GM23338 (cell line): Measurements from ENCODE around the gene ZBTB45. TPM values are rescaled to one million over a fixed set of nuclear protein-coding genes. Genes with fewer than 3 reads are reported as not detected.

Source experiments
- ATAC-seq: fragments of 200-7000 bp; cut with Tn5 transposase; 3 replicates; pipeline ENCODE4 v1.9.1; 2020
- DNase-seq: peaks from one replicate; pipeline ENCODE4 v3.0.0-alpha.2; 2015; ENCODE audit warnings: low spot score
- H2AFZ ChIP-seq: fragments of 200-600 bp; sonication (generic); 2 replicates; pipeline ENCODE4 v1.8.0; 2016; ENCODE audit warnings: antibody characterized with exemption, mild to moderate bottlenecking, moderate library complexity
- H3F3A ChIP-seq: fragments of 200-600 bp; sonication (generic); replicated peaks from 2 replicates; pipeline ENCODE4 v1.8.0; 2017; ENCODE audit warnings: antibody characterized with exemption, mixed run types, low read depth
- H3K27ac ChIP-seq: fragments of 200-600 bp; sonication (generic); 2 replicates; pipeline ENCODE4 v1.6.1; 2016; ENCODE audit warnings: low read depth
- H3K27me3 ChIP-seq: fragments of 200-600 bp; sonication (generic); 2 replicates; pipeline ENCODE4 v1.8.0; 2016; ENCODE audit warnings: mild to moderate bottlenecking, mixed run types, moderate library complexity; ENCODE audit not compliant: insufficient read depth
- H3K36me3 ChIP-seq: fragments of 200-600 bp; sonication (generic); 2 replicates; pipeline ENCODE4 v1.8.0; 2016; ENCODE audit warnings: mild to moderate bottlenecking; ENCODE audit not compliant: insufficient read depth
- H3K4me1 ChIP-seq: fragments of 200-600 bp; sonication (generic); 2 replicates; pipeline ENCODE4 v1.8.0; 2016; ENCODE audit warnings: mild to moderate bottlenecking, moderate library complexity; ENCODE audit not compliant: insufficient read depth
- H3K4me2 ChIP-seq: fragments of 200-600 bp; sonication (generic); 2 replicates; pipeline ENCODE4 v1.7.1; 2017; ENCODE audit warnings: mixed run types
- H3K4me3 ChIP-seq: fragments of 200-600 bp; sonication (generic); 2 replicates; pipeline ENCODE4 v1.6.1; 2016; ENCODE audit warnings: mixed run types
- H3K79me2 ChIP-seq: fragments of 200-600 bp; sonication (generic); replicated peaks from 2 replicates; pipeline ENCODE4 v1.8.0; 2017; ENCODE audit warnings: mild to moderate bottlenecking; ENCODE audit not compliant: insufficient read depth
- H3K9me2 ChIP-seq: fragments of 200-600 bp; sonication (generic); 2 replicates; pipeline ENCODE4 v1.8.0; 2017; ENCODE audit not compliant: insufficient read depth
- H4K20me1 ChIP-seq: fragments of 200-600 bp; sonication (generic); replicated peaks from 2 replicates; pipeline ENCODE4 v1.8.0; 2017; ENCODE audit warnings: mild to moderate bottlenecking; ENCODE audit not compliant: insufficient read depth
- H3K27ac Mint-ChIP-seq: 2 replicates; pipeline ENCODE4 v1.8.0; 2020; ENCODE audit warnings: inconsistent platforms, mild to moderate bottlenecking, moderate library complexity, mixed read lengths
- H3K27me3 Mint-ChIP-seq: 3 replicates; pipeline ENCODE4 v1.8.0; 2022; ENCODE audit warnings: low read depth, mild to moderate bottlenecking, moderate library complexity, mixed read lengths, inconsistent platforms; ENCODE audit not compliant: insufficient read depth, poor library complexity
- H3K36me3 Mint-ChIP-seq: 3 replicates; pipeline ENCODE4 v1.8.0; 2021; ENCODE audit warnings: low read depth, mild to moderate bottlenecking, inconsistent platforms, moderate library complexity, mixed read lengths
- H3K4me1 Mint-ChIP-seq: 3 replicates; pipeline ENCODE4 v1.8.0; 2020; ENCODE audit warnings: mild to moderate bottlenecking, inconsistent platforms, mixed read lengths
- H3K4me3 Mint-ChIP-seq: 3 replicates; pipeline ENCODE4 v1.8.0; 2021; ENCODE audit warnings: moderate library complexity, mild to moderate bottlenecking, inconsistent platforms, mixed read lengths
- H3K9me3 Mint-ChIP-seq: 3 replicates; pipeline ENCODE4 v1.8.0; 2020; ENCODE audit warnings: moderate library complexity, mild to moderate bottlenecking, inconsistent platforms, mixed read lengths
- CREB1 ChIP-seq: fragments of 250-450 bp; sonication (Bioruptor Pico); IDR thresholded peaks from 2 replicates; pipeline ENCODE4 v1.5.0; 2020; ENCODE audit warnings: low read depth, mild to moderate bottlenecking, moderate library complexity
- EZH2 ChIP-seq: fragments of 200-600 bp; sonication (generic); IDR thresholded peaks from one replicate; pipeline ENCODE4 v1.8.0; 2017; ENCODE audit warnings: antibody characterized with exemption, mild to moderate bottlenecking, low read depth; ENCODE audit not compliant: unreplicated experiment
- EZH2phosphoT487 ChIP-seq: fragments of 200-600 bp; sonication (generic); IDR thresholded peaks from one replicate; pipeline ENCODE4 v1.8.1; 2018; ENCODE audit warnings: antibody characterized with exemption; ENCODE audit not compliant: unreplicated experiment
- JUNB ChIP-seq: IDR thresholded peaks from one replicate; pipeline ENCODE4 v1.6.1; 2016; ENCODE audit warnings: antibody characterized with exemption; ENCODE audit not compliant: unreplicated experiment
- NANOG ChIP-seq: IDR thresholded peaks from 2 replicates; pipeline ENCODE4 v1.6.1; 2016; ENCODE audit warnings: antibody characterized with exemption, borderline replicate concordance
- POLR2AphosphoS5 ChIP-seq: IDR thresholded peaks from 2 replicates; pipeline ENCODE4 v1.6.1; 2016; ENCODE audit warnings: antibody characterized with exemption, low read depth
- STAT1 ChIP-seq: IDR thresholded peaks from one replicate; pipeline ENCODE4 v1.6.1; 2016; ENCODE audit warnings: antibody characterized with exemption; ENCODE audit not compliant: unreplicated experiment
- ZNF114 ChIP-seq: fragments of 250-450 bp; sonication (Bioruptor Pico); IDR thresholded peaks from 2 replicates; pipeline ENCODE4 v1.5.0; 2020; ENCODE audit warnings: mild to moderate bottlenecking, moderate library complexity
- ZNF331 ChIP-seq: fragments of 250-450 bp; sonication (Bioruptor Pico); IDR thresholded peaks from 2 replicates; pipeline ENCODE4 v1.5.0; 2020; ENCODE audit warnings: low read depth, mild to moderate bottlenecking, moderate library complexity
- polyA plus RNA-seq: library from polyadenylated mRNA; unstranded; fragments of >200 nt; fragmentation: Nextera tagmentation; extraction: Ambion mirVana; gene quantifications from 2 replicates; pipeline ENCODE4 v1.2.1, GENCODE V29; 2016
- total RNA-seq: library from RNA; depleted of rRNA; stranded (reverse); fragments of >200 nt; shearing (Covaris generic); gene quantifications from 2 replicates; pipeline ENCODE4 v1.2.3, GENCODE V29; 2014
- TF ChIP-seq, protein P1 (sequence below): IDR thresholded peaks from one replicate; pipeline ENCODE4 v1.6.1; 2018; ENCODE audit warnings: antibody characterized with exemption; ENCODE audit not compliant: unreplicated experiment
- TF ChIP-seq, protein P2 (sequence below): IDR thresholded peaks from 2 replicates; pipeline ENCODE4 v1.6.1; 2016; ENCODE audit warnings: antibody characterized with exemption
- TF ChIP-seq, protein P3 (sequence below): fragments of 250-450 bp; sonication (Bioruptor Pico); IDR thresholded peaks from 2 replicates; pipeline ENCODE4 v1.5.0; 2020; ENCODE audit warnings: mild to moderate bottlenecking, moderate library complexity
- TF ChIP-seq, protein P4 (sequence below), 2 experiments: fragments of 200-600 bp in 1 of 2; sonication (generic) in 1 of 2; conservative IDR thresholded peaks; 2 replicates each; pipeline versions ENCODE4 v1.5.1 to v1.6.1; 2016 to 2017; ENCODE audit warnings: antibody characterized with exemption in 2 of 2, low read depth in 2 of 2, mild to moderate bottlenecking in 2 of 2, moderate library complexity in 1 of 2

Gene ZBTB45
- total and polyA plus RNA-seq, 2 experiments from 2014 or later: 9.5 to 10.4 TPM

DNA sequence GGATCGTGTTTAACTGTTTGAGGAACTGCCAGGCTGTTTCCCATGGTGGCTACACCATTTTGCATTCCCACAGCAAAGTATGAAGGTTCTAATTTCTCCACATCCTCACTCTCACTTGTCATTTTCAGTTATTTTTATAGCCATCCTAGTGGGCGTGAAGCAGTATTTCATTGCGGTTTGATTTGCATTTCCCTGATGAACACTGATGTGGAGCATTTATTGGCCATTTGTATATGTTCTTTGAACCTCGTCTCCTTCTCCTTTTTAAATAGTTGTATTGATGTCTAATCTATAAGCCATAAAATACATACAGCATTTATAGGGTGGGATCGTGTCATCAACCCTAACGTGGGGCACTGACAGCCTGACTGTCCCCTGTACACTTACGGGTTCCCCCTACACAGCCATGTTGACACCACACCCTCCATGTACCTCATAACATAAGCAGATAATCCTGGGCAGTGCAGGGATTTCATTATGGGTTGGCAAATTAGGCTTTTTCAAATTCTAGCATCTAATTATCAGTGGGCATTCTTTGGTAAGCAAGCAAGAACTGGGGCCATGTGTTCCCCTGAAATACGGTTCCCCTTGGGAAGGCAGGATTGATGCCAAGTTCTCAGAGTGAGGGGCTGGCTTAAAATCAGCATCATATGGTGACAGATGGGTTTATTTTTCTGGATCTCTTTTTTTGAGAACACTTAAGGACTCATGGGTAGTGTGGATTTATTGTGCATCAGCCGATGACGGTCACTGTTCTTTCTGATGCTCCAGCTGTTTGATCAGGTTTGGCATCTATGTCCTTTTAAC is 11.6 kb upstream of the ZBTB45 start:
- H3K36me3 ChIP-seq: no peaks in the 10 kb centered on the region
- no peaks in the 10 kb centered on the region for H3K36me3 Mint-ChIP-seq
- H3K27me3 Mint-ChIP-seq: peaks cover 8% of the 10 kb centered on the region
- no peaks in the 10 kb centered on the region for H3F3A ChIP-seq
- H4K20me1 ChIP-seq: no peaks in the 10 kb centered on the region
- no peaks in the 10 kb centered on the region for H3K9me3 Mint-ChIP-seq
- H3K79me2 ChIP-seq: no peaks in the 10 kb centered on the region
- ATAC-seq (no peak), DNase-seq (no peak)
- H3K4me3 ChIP-seq: no peak overlapping the region
- no peaks in the 10 kb centered on the region for H3K9me2 ChIP-seq
- no peaks in the 10 kb centered on the region; the same call in 1 of the 2 replicates for H3K27me3 ChIP-seq
- no peak overlapping the region for H3K27ac ChIP-seq
- no peak overlapping the region for H3K4me2 ChIP-seq
- H3K4me3 Mint-ChIP-seq: no peak overlapping the region
- no peak overlapping the region for H3K27ac Mint-ChIP-seq
- peaks cover 8% of the 10 kb centered on the region; the same call in 2 of the 3 replicates for H3K4me1 Mint-ChIP-seq
- H2AFZ ChIP-seq: no peak overlapping the region
- H3K4me1 ChIP-seq: no peaks in the 10 kb centered on the region; the same call in 1 of the 2 replicates
- TF ChIP-seq CREB1 (CRISPR knock-in tag) (no peak), ZNF331 (CRISPR knock-in tag) (no peak), EZH2phosphoT487 (no peak), JUNB (no peak), ZNF114 (CRISPR knock-in tag) (no peak), STAT1 (no peak), POLR2AphosphoS5 (no peak), NANOG (no peak), EZH2 (no peak)
- TF ChIP-seq, protein P1, sequence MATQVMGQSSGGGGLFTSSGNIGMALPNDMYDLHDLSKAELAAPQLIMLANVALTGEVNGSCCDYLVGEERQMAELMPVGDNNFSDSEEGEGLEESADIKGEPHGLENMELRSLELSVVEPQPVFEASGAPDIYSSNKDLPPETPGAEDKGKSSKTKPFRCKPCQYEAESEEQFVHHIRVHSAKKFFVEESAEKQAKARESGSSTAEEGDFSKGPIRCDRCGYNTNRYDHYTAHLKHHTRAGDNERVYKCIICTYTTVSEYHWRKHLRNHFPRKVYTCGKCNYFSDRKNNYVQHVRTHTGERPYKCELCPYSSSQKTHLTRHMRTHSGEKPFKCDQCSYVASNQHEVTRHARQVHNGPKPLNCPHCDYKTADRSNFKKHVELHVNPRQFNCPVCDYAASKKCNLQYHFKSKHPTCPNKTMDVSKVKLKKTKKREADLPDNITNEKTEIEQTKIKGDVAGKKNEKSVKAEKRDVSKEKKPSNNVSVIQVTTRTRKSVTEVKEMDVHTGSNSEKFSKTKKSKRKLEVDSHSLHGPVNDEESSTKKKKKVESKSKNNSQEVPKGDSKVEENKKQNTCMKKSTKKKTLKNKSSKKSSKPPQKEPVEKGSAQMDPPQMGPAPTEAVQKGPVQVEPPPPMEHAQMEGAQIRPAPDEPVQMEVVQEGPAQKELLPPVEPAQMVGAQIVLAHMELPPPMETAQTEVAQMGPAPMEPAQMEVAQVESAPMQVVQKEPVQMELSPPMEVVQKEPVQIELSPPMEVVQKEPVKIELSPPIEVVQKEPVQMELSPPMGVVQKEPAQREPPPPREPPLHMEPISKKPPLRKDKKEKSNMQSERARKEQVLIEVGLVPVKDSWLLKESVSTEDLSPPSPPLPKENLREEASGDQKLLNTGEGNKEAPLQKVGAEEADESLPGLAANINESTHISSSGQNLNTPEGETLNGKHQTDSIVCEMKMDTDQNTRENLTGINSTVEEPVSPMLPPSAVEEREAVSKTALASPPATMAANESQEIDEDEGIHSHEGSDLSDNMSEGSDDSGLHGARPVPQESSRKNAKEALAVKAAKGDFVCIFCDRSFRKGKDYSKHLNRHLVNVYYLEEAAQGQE: no peak
- TF ChIP-seq, protein P2, sequence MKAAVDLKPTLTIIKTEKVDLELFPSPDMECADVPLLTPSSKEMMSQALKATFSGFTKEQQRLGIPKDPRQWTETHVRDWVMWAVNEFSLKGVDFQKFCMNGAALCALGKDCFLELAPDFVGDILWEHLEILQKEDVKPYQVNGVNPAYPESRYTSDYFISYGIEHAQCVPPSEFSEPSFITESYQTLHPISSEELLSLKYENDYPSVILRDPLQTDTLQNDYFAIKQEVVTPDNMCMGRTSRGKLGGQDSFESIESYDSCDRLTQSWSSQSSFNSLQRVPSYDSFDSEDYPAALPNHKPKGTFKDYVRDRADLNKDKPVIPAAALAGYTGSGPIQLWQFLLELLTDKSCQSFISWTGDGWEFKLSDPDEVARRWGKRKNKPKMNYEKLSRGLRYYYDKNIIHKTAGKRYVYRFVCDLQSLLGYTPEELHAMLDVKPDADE: no peak
- TF ChIP-seq, protein P3, sequence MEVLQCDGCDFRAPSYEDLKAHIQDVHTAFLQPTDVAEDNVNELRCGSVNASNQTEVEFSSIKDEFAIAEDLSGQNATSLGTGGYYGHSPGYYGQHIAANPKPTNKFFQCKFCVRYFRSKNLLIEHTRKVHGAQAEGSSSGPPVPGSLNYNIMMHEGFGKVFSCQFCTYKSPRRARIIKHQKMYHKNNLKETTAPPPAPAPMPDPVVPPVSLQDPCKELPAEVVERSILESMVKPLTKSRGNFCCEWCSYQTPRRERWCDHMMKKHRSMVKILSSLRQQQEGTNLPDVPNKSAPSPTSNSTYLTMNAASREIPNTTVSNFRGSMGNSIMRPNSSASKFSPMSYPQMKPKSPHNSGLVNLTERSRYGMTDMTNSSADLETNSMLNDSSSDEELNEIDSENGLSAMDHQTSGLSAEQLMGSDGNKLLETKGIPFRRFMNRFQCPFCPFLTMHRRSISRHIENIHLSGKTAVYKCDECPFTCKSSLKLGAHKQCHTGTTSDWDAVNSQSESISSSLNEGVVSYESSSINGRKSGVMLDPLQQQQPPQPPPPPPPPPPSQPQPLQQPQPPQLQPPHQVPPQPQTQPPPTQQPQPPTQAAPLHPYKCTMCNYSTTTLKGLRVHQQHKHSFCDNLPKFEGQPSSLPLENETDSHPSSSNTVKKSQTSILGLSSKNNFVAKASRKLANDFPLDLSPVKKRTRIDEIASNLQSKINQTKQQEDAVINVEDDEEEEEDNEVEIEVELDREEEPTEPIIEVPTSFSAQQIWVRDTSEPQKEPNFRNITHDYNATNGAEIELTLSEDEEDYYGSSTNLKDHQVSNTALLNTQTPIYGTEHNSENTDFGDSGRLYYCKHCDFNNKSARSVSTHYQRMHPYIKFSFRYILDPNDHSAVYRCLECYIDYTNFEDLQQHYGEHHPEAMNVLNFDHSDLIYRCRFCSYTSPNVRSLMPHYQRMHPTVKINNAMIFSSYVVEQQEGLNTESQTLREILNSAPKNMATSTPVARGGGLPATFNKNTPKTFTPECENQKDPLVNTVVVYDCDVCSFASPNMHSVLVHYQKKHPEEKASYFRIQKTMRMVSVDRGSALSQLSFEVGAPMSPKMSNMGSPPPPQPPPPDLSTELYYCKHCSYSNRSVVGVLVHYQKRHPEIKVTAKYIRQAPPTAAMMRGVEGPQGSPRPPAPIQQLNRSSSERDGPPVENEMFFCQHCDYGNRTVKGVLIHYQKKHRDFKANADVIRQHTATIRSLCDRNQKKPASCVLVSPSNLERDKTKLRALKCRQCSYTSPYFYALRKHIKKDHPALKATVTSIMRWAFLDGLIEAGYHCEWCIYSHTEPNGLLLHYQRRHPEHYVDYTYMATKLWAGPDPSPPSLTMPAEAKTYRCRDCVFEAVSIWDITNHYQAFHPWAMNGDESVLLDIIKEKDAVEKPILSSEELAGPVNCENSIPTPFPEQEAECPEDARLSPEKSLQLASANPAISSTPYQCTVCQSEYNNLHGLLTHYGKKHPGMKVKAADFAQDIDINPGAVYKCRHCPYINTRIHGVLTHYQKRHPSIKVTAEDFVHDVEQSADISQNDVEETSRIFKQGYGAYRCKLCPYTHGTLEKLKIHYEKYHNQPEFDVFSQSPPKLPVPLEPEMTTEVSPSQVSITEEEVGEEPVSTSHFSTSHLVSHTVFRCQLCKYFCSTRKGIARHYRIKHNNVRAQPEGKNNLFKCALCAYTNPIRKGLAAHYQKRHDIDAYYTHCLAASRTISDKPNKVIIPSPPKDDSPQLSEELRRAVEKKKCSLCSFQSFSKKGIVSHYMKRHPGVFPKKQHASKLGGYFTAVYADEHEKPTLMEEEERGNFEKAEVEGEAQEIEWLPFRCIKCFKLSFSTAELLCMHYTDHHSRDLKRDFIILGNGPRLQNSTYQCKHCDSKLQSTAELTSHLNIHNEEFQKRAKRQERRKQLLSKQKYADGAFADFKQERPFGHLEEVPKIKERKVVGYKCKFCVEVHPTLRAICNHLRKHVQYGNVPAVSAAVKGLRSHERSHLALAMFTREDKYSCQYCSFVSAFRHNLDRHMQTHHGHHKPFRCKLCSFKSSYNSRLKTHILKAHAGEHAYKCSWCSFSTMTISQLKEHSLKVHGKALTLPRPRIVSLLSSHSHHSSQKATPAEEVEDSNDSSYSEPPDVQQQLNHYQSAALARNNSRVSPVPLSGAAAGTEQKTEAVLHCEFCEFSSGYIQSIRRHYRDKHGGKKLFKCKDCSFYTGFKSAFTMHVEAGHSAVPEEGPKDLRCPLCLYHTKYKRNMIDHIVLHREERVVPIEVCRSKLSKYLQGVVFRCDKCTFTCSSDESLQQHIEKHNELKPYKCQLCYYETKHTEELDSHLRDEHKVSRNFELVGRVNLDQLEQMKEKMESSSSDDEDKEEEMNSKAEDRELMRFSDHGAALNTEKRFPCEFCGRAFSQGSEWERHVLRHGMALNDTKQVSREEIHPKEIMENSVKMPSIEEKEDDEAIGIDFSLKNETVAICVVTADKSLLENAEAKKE (CRISPR knock-in tag): no peak
- TF ChIP-seq, protein P4, sequence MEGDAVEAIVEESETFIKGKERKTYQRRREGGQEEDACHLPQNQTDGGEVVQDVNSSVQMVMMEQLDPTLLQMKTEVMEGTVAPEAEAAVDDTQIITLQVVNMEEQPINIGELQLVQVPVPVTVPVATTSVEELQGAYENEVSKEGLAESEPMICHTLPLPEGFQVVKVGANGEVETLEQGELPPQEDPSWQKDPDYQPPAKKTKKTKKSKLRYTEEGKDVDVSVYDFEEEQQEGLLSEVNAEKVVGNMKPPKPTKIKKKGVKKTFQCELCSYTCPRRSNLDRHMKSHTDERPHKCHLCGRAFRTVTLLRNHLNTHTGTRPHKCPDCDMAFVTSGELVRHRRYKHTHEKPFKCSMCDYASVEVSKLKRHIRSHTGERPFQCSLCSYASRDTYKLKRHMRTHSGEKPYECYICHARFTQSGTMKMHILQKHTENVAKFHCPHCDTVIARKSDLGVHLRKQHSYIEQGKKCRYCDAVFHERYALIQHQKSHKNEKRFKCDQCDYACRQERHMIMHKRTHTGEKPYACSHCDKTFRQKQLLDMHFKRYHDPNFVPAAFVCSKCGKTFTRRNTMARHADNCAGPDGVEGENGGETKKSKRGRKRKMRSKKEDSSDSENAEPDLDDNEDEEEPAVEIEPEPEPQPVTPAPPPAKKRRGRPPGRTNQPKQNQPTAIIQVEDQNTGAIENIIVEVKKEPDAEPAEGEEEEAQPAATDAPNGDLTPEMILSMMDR (conservative IDR thresholded peaks at IDR 0.05; ENCODE audit: low read depth in 2 of 2): no peak
